GM21526 (cell line): Measurements from ENCODE around the gene CPNE5.
"Not testable (repeated sequence)": the region's sequence is repeated elsewhere in the genome, so short reads cannot be mapped to it uniquely, and the experiment has no call there.

Source experiments
- ATAC-seq: cut with Tn5 transposase; IDR thresholded peaks from one replicate; pipeline ENCODE4 v1.9.1; 2021; ENCODE audit warnings: moderate library complexity; ENCODE audit not compliant: unreplicated experiment, low FRiP score

Gene CPNE5

GRCh38 chr6:36817847-36818246 lies 21.4 kb downstream of the CPNE5 start:
- no peak for ATAC-seq

GRCh38 chr6:36817176-36817817 lies 21.9 kb downstream of the CPNE5 start:
- no peak for ATAC-seq

- ATAC-seq, result no peak
These were observed 23.1 kb downstream of the CPNE5 start for GRCh38 chr6:36815962-36816735.

GRCh38 chr6:36814249-36814648 lies 25.0 kb downstream of the CPNE5 start:
- no peak for ATAC-seq

- no peak for ATAC-seq
These were observed 25.7 kb downstream of the CPNE5 start for GRCh38 chr6:36813526-36813925.

GRCh38 chr6:36813047-36813446 lies 26.2 kb downstream of the CPNE5 start:
- ATAC-seq, result not testable (repeated sequence)

GRCh38 chr6:36809941-36810803 lies 29.1 kb downstream of the CPNE5 start:
- no peak for ATAC-seq

GRCh38 chr6:36809156-36809555 lies 30.1 kb downstream of the CPNE5 start:
- no peak for ATAC-seq

GRCh38 chr6:36808634-36809033 lies 30.6 kb downstream of the CPNE5 start:
- ATAC-seq, result no peak

GRCh38 chr6:36807750-36808149 lies 31.5 kb downstream of the CPNE5 start:
- ATAC-seq, result no peak

GRCh38 chr6:36807143-36807542 lies 32.1 kb downstream of the CPNE5 start:
- no peak for ATAC-seq

GRCh38 chr6:36805917-36806316 lies 33.3 kb downstream of the CPNE5 start:
- no peak for ATAC-seq

GRCh38 chr6:36805096-36805797 lies 34.0 kb downstream of the CPNE5 start:
- ATAC-seq, result no peak

GRCh38 chr6:36804563-36804962 lies 34.7 kb downstream of the CPNE5 start:
- ATAC-seq, result no peak

- ATAC-seq, result no peak
These were observed 35.3 kb downstream of the CPNE5 start for GRCh38 chr6:36803908-36804307.

- ATAC-seq, result no peak
These were observed 35.8 kb downstream of the CPNE5 start for GRCh38 chr6:36803482-36803881.

- ATAC-seq, result no peak
These were observed 38.8 kb downstream of the CPNE5 start for GRCh38 chr6:36800223-36801076.

GRCh38 chr6:36798852-36799251 lies 40.4 kb downstream of the CPNE5 start:
- no peak for ATAC-seq

- no peak for ATAC-seq
These were observed 41.6 kb downstream of the CPNE5 start for GRCh38 chr6:36797653-36798052.

- no peak for ATAC-seq
These were observed 42.2 kb downstream of the CPNE5 start for GRCh38 chr6:36797055-36797454.
